GM23248 (cell line): Measurements from ENCODE around the gene SYNDIG1.

Source experiments
- EZH2 ChIP-seq: fragments of 200-600 bp; sonication (generic); IDR thresholded peaks from 2 replicates; pipeline ENCODE4 v1.6.1; 2018; ENCODE audit warnings: antibody characterized with exemption, mild to moderate bottlenecking; ENCODE audit not compliant: insufficient read depth, poor library complexity, severe bottlenecking
- EZH2phosphoT487 ChIP-seq: fragments of 200-600 bp; sonication (generic); IDR thresholded peaks from 2 replicates; pipeline ENCODE4 v1.6.1; 2018; ENCODE audit warnings: antibody characterized with exemption, moderate library complexity, mild to moderate bottlenecking, low read depth; ENCODE audit not compliant: insufficient read depth

GRCh38 chr20:24521032-24521431, 51.6 kb downstream of the SYNDIG1 start:
- TF ChIP-seq EZH2 = no peak
- TF ChIP-seq EZH2phosphoT487 = no peak
